HEK293T (cell line): Measurements from ENCODE around the gene SLC6A19.

Experiments used
- ARNT ChIP-seq: fragments of 450-650 bp; IDR thresholded peaks from 2 replicates; pipeline ENCODE4 v1.6.1; 2017; ENCODE audit warnings: mild to moderate bottlenecking
- BHLHE40 ChIP-seq: fragments of 450-650 bp; IDR thresholded peaks from 2 replicates; pipeline ENCODE4 v1.6.1; 2016; ENCODE audit warnings: mild to moderate bottlenecking, moderate library complexity, borderline replicate concordance
- CTBP1 ChIP-seq: fragments of 450-650 bp; IDR thresholded peaks from 2 replicates; pipeline ENCODE4 v1.6.1; 2016; ENCODE audit warnings: borderline replicate concordance
- ELF4 ChIP-seq: fragments of 450-650 bp; IDR thresholded peaks from 2 replicates; pipeline ENCODE4 v1.6.1; 2017; ENCODE audit warnings: antibody characterized with exemption
- FOXA1 ChIP-seq: fragments of 450-650 bp; IDR thresholded peaks from 2 replicates; pipeline ENCODE4 v1.6.1; 2016; ENCODE audit warnings: mild to moderate bottlenecking
- FOXK2 ChIP-seq: fragments of 450-650 bp; IDR thresholded peaks from 2 replicates; pipeline ENCODE4 v1.6.1; 2016; ENCODE audit warnings: mild to moderate bottlenecking
- SP1 ChIP-seq: fragments of 450-650 bp; IDR thresholded peaks from 2 replicates; pipeline ENCODE4 v1.6.1; 2017
- SUZ12 ChIP-seq: fragments of 450-650 bp; IDR thresholded peaks from 2 replicates; pipeline ENCODE4 v1.6.1; 2016; ENCODE audit warnings: mild to moderate bottlenecking
- TF ChIP-seq, protein P1 (sequence below): fragments of 450-650 bp; IDR thresholded peaks from 2 replicates; pipeline ENCODE4 v1.6.1; 2016

DNA sequence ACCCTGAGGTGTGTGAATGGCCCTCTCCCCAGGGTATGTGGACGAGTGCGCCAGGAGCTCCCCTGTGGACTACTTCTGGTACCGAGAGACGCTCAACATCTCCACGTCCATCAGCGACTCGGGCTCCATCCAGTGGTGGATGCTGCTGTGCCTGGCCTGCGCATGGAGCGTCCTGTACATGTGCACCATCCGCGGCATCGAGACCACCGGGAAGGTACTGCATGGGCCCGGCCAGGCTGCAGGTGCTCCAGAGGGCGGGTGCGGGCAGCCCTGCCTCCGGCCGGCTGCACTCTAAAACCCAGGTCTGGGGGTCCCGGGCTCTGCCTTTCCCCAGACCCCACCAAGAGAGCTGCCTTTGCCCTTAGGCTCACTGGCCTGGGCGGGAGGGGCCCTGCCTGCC is 10.9 kb downstream of the SLC6A19 start:
- TF ChIP-seq BHLHE40, result no peak
- TF ChIP-seq ELF4, result no peak
- no peak for TF ChIP-seq SP1
- no peak for TF ChIP-seq FOXK2
- no peak for TF ChIP-seq FOXA1
- TF ChIP-seq, protein P1, sequence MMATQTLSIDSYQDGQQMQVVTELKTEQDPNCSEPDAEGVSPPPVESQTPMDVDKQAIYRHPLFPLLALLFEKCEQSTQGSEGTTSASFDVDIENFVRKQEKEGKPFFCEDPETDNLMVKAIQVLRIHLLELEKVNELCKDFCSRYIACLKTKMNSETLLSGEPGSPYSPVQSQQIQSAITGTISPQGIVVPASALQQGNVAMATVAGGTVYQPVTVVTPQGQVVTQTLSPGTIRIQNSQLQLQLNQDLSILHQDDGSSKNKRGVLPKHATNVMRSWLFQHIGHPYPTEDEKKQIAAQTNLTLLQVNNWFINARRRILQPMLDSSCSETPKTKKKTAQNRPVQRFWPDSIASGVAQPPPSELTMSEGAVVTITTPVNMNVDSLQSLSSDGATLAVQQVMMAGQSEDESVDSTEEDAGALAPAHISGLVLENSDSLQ, result no peak
- TF ChIP-seq SUZ12, result no peak
- no peak for TF ChIP-seq ARNT
- TF ChIP-seq CTBP1, result no peak
